Adrenal gland (tissue), 12 donors: ENCODE results near the gene BOLA2B. TPM values are rescaled to one million over a fixed set of nuclear protein-coding genes. Genes with fewer than 3 reads are reported as not detected.

Source experiments
- DNase-seq, 7 donors: peaks; one replicate each; pipeline ENCODE4 v3.0.0-alpha.2; 2019 to 2020
- H3K27ac ChIP-seq, 5 donors: fragments of 200-600 bp; sonication (generic) in 4 of 5; 1 replicate in 3 of 5; 2 replicates in 2 of 5; pipeline versions ENCODE4 v1.5.1 to v1.8.0; 2016 to 2020; ENCODE audit warnings: mild to moderate bottlenecking in 1 of 5
- H3K27me3 ChIP-seq: fragments of 200-600 bp; 2 replicates; pipeline ENCODE4 v1.8.0; 2021
- H3K36me3 ChIP-seq, 2 donors: fragments of 200-600 bp; replicated peaks in 1 of 2; 1 replicate in 1 of 2; 2 replicates in 1 of 2; pipeline versions ENCODE4 v1.5.1 to v1.8.0; 2018 to 2022
- H3K4me1 ChIP-seq, 2 donors: fragments of 200-600 bp; replicated peaks in 1 of 2; 1 replicate in 1 of 2; 2 replicates in 1 of 2; pipeline versions ENCODE4 v1.5.1 to v1.8.0; 2018 to 2021
- H3K4me3 ChIP-seq, 4 donors: fragments of 200-600 bp; sonication (generic) in 3 of 4; one replicate each; pipeline ENCODE4 v1.5.1; 2016 to 2018
- H3K9me3 ChIP-seq, 3 donors: fragments of 200-600 bp; sonication (generic) in 1 of 3; replicated peaks in 1 of 3; 1 replicate in 2 of 3; 2 replicates in 1 of 3; pipeline versions ENCODE4 v1.5.1 to v1.8.0; 2016 to 2021
- CTCF ChIP-seq, 6 experiments: fragments of 450-650 bp in 4 of 6; fragments of 200-600 bp in 2 of 6; sonication (generic) in 1 of 6; IDR thresholded peaks; 1 replicate in 5 of 6; 2 replicates in 1 of 6; pipeline versions ENCODE4 v1.5.1 to v1.8.0; 2016 to 2021; ENCODE audit warnings: antibody characterized with exemption in 6 of 6, mild to moderate bottlenecking in 2 of 6, moderate library complexity in 1 of 6
- POLR2A ChIP-seq, 2 donors: fragments of 450-650 bp; IDR thresholded peaks; one replicate each; pipeline ENCODE4 v1.6.1; 2017; ENCODE audit warnings: antibody characterized with exemption in 2 of 2, mild to moderate bottlenecking in 2 of 2, moderate library complexity in 1 of 2
- WGBS, 4 donors: extraction: QIAGEN DNeasy Blood & Tissue Kit in 2 of 4; methylation state at CpG; one replicate each; pipeline versions ENCODE4 v1.1.5 to v1.1.7; 2013 to 2017; 5-methylcytosine and 5-hydroxymethylcytosine counted together
- intact Hi-C, 2 donors: fragments of 100-400 bp; cut with DNase I; formaldehyde crosslinking; loops; one replicate each; pipeline versions ENCODE4 v1.14.1 to v1.15.0; 2022 to 2023
- polyA plus RNA-seq, 3 donors: library from polyadenylated mRNA; stranded (reverse); fragments of 200-250 nt in 2 of 3; fragments of 350-450 nt in 1 of 3; fragmentation: Illumina TruSeq in 1 of 3; extraction: RNeasy Lipid Tissue Mini Kit (QIAGEN cat#74804) in 1 of 3; gene quantifications; one replicate each; pipeline ENCODE4 v1.2.3, GENCODE V29; 2013 to 2014
- total RNA-seq, 9 donors: library from RNA; depleted of rRNA in 4 of 9; stranded (reverse); fragments of >200 nt in 4 of 9; fragments of 120-200 nt in 1 of 9; fragmentation: NEBNext Ultra II Directional in 1 of 9; extraction: Animal tissue kit (Norgen Biotek cat#: 25700) in 1 of 9; gene quantifications; one replicate each; pipeline versions ENCODE4 v1.1.0 to v1.2.4, GENCODE V29; 2013 to 2023
- donor health status: healthy with polysubstance abuse.
- donor health status: Bipolar disorder and iron deficiency.
- donor health status: DM: yes; HTN: yes; CAD: no.
- donor health status: DM: no; HTN: no; CAD: no.
- donor health status: DM: no; HTN: no; CAD: no.
- donor health status: DM: yes; HTN: yes; CAD: no.

The BOLA2B gene
- total and polyA plus RNA-seq, 12 donors: 55.1 to 449 (median 155) TPM

GRCh38 chr16:30152517-30152916 lies 40.9 kb downstream of the BOLA2B start:
- intact Hi-C loops: no loop called here
- Histone ChIP-seq H3K36me3 (no peaks in the 10 kb centered on the region), H3K27ac (no peak overlapping the region), H3K9me3 (no peaks in the 10 kb centered on the region), H3K4me3 (no peak overlapping the region), H3K4me1 (no peaks in the 10 kb centered on the region), H3K27me3 (no peaks in the 10 kb centered on the region)
- TF ChIP-seq POLR2A (IDR thresholded peaks at IDR 0.05) (no peak), CTCF (IDR thresholded peaks at IDR 0.05) (no peak)
- no peak for DNase-seq
- 93 to 95% (median 94%) methylated on average over 9 of the region's 9 CpGs for WGBS, 4 donors

GRCh38 chr16:30151091-30151490 lies 42.4 kb downstream of the BOLA2B start:
- WGBS, 4 donors: 85 to 90% (median 87%) methylated on average over 5 to 7 of the region's 7 CpGs
- no peak overlapping the region for H3K4me3 ChIP-seq
- H3K27me3 ChIP-seq: no peaks in the 10 kb centered on the region
- no peak for TF ChIP-seq POLR2A (IDR thresholded peaks at IDR 0.05)
- no peak for TF ChIP-seq CTCF (IDR thresholded peaks at IDR 0.05)
- no peak for DNase-seq
- H3K9me3 ChIP-seq: no peaks in the 10 kb centered on the region
- no peaks in the 10 kb centered on the region for H3K4me1 ChIP-seq
- no peak overlapping the region for H3K27ac ChIP-seq
- intact Hi-C loops: no loop called here
- H3K36me3 ChIP-seq: no peaks in the 10 kb centered on the region

GRCh38 chr16:30149250-30149930 lies 44.1 kb downstream of the BOLA2B start:
- DNase-seq: no peak
- no peaks in the 10 kb centered on the region for H3K27me3 ChIP-seq
- no peaks in the 10 kb centered on the region for H3K9me3 ChIP-seq
- intact Hi-C loops: no loop called here
- WGBS, 4 donors: 57 to 83% (median 74%) methylated on average over 5 of the region's 5 CpGs
- no peaks in the 10 kb centered on the region for H3K36me3 ChIP-seq
- TF ChIP-seq CTCF (IDR thresholded peaks at IDR 0.05) (no peak), POLR2A (IDR thresholded peaks at IDR 0.05) (no peak)
- H3K27ac ChIP-seq: no peak overlapping the region
- no peaks in the 10 kb centered on the region for H3K4me1 ChIP-seq
- no peak overlapping the region for H3K4me3 ChIP-seq

GRCh38 chr16:30147843-30148510 lies 45.5 kb downstream of the BOLA2B start:
- WGBS, 4 donors: 86 to 93% (median 89%) methylated on average over 3 of the region's 3 CpGs
- Histone ChIP-seq H3K27ac (no peak overlapping the region), H3K36me3 (no peaks in the 10 kb centered on the region), H3K4me3 (no peak overlapping the region), H3K27me3 (no peaks in the 10 kb centered on the region), H3K4me1 (no peaks in the 10 kb centered on the region), H3K9me3 (no peaks in the 10 kb centered on the region)
- DNase-seq: no peak
- intact Hi-C loops: no loop called here
- TF ChIP-seq CTCF (IDR thresholded peaks at IDR 0.05): no peak
